GM19035 (cell line): ENCODE measurements around the gene FRMD3.

Experiments used
- ATAC-seq: cut with Tn5 transposase; IDR thresholded peaks from one replicate; pipeline ENCODE4 v1.9.1; 2021; ENCODE audit not compliant: unreplicated experiment

Gene FRMD3

DNA sequence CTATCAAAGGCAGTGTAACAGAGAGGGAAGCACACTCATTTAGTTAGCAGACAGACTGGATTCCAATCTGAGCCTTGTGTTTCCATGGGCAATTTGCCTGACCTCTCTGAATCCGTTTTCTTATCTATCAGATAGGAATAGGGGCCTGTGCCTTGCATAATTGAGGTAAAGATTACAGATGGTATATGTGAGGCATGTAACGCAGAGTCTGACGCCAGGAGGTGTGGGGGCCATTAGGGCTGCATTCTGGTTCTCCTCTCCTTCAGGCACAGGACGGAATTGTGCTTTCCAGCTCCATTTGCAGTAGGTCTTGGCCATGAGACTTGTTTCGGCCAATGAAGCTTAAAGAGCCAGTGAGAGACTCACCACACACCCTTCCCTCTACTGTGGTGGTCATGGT, 97.6 kb downstream of the FRMD3 start:
- no peak for ATAC-seq

DNA sequence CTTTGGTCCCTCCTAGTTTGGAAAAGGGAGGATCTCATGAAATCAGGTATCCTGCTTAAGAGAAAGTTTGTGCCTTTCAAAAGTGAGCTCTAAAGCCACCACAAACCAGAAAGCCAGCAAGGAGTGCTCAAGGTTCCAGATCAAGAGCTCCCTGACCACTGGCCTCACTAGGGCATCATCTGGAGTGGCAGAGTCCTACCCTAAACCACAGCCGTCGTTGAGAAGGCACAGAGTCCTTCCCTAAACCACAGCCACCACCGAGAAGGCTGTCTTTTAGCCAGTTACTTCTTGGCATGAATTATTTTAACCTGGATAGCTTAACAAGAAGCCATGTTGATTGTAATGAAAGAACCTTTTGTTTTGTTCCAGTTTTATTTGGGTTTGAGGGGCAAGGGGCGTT, 102.9 kb downstream of the FRMD3 start:
- ATAC-seq = no peak

DNA sequence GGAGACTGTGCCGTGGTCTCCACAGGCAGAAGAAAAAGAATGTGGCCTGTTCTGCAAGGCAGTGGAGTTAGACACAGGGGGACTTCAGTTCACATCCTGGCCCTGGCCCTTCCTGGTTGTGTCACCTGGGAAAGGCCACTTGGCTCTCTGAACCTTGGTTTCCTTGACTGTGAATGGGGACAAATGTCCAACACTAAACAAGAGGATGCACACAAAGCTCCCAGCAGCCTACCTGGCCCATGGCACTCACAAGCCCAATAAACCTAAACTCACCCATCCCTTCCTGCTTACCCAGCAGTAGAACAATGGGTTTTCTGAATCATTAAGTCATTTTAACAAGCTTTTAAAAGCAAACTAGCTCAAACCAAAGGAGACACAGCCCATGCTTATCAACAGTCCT, 103.9 kb downstream of the FRMD3 start:
- no peak for ATAC-seq

DNA sequence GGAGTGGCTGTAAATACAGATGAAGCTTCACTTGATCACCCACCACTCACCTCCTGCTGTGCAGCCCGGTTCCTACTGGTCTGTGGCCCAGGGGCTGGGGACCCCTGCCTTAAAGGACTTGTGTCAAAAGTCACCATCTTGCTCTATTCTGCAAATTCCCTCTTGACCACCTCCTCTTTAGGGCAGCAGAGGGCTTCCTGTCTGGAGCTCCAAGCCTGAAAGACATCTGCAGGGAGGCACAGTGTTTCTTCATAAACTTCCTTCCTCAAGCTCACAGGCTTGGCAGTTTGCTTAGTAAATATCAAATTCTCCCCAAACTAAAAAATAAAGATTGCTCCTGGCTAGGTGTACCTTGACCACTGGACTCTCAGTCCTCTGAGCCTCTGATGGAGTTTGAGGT, 104.4 kb downstream of the FRMD3 start:
- ATAC-seq = no peak

DNA sequence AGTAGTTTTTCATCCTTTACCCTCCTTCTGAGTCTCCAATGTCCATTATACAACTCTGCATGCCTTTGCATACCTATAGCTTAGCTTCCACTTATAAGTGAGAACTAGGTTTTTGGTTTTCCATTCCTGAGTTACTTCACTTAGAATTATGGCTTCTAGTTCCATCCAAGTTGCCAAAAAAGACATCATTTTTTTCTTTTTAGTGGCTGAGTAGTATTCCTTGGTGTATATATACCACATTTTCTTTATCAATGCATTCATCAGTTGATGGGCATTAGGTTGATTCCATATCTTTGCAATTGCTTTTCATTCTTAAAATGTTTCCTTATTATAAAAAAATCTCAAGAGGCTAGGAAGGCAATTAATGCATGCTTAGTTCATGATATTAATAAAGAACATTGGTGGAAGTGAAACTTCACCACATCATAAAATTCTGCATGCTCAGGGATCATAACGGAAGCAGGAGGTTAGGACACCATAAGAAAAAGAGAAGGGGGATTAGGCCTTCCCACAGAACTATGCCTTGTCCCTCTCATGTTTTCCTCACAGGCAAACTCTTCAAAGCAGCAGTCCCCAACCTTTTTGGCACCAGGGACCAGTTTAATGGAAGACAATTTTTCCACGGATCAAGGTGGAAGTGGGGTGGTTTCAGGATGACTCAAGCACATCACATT, 105.2 kb downstream of the FRMD3 start:
- ATAC-seq = no peak

DNA sequence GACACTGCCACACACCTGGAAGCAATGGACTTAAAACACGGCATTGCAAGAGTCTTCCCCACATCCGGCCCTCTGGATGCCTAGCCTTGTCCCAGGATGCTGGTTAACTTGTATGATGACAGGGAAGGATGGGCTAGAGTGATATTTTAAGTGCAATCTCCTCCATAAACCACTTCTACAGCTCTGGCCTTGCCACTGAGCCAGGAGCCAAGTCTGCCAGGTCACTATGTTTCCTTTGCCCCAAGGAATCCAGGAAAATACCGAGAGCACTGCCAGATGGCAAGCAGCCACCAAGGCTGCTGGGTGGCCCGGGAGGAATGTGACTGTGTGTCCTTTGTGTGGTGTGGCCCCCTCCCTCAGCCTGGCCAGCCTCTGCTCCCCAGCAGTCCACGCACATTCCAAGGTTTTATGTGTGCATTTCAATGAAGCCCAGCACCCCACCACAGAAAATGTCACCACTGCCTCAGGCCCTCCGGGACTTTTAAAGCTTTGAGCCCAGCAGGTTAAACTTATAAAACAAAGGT, 106.0 kb downstream of the FRMD3 start:
- no peak for ATAC-seq

DNA sequence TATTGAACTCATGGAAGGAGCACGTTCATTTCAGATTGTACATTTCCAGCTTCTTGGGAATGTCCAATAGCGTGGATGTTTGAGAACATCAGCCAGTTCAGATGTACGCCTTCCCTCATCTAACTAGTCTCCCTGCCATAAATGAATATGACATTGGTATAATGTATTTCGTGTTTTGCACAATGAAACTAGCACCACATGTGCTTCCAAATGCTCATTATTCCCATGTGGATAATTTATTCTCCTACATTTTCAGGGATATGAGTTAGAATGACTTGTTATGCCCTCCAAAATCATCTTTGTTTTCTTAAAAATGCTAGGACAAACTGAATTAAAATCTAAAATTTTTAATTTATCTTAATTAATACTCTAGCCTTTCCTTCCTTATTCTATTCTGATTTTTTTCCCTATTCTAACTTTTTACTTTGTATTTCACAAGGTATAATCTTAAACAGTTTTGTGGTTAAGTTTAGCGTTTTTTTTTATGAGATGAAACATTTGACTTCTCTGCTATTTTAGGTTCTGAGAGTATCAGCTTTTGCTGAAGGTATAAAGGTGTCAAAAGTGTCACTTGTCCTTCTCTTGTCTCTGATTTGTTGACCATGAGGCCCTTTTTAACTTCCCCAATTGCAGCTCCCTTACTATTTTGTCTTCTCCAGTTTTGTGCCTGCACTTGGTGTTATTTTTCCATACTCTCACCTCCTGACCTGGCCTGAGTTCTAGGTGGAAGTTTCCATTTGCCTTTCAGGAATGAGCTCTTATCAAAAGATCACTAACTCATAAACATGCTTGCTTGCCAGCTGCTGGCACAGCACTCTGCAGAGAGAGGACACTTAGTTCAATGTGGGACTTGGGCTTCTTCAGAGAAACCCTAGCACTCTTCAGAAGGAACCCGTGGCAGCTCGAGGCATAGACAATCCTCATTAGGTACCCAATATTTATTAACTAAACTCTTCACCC, 106.8 kb downstream of the FRMD3 start:
- ATAC-seq = no peak

DNA sequence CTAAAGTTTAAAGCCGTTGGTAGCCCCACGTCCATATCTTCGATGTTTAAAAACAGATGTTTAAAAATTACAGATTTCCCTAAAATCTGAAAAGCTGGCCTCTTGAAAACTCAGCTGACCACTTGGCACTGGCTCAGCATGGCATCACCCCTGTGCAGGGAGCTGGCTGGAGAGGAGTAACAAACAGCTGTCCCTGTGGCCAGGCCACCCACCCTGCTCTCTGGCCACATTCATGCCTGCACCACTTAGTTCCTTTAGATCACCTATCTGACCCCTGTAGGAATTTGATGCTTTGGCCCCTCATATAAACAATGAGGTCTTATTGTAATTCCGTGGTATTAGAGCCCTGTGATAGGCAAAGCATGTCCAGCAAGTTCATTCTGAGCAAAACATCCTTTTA, 107.5 kb downstream of the FRMD3 start:
- no peak for ATAC-seq

DNA sequence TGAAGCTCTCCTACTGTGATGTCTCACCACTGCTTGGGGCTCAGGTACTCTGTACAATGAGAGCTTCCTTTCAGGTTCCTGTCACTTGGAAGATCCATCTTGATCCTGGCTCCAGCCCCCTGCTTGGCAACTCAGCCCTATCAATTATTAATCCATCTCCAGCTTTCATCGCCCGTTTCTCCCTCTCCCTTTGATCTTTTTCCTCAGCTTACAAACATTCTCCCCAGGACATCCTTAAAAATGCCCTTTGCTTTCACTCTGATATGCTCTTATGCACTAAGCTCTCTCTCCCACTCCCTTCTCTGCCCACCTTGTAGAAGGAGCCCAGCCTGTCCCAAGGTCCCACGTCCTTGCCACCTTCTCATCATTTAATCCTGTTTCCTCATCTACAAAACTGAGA, 109.0 kb downstream of the FRMD3 start:
- ATAC-seq = no peak

DNA sequence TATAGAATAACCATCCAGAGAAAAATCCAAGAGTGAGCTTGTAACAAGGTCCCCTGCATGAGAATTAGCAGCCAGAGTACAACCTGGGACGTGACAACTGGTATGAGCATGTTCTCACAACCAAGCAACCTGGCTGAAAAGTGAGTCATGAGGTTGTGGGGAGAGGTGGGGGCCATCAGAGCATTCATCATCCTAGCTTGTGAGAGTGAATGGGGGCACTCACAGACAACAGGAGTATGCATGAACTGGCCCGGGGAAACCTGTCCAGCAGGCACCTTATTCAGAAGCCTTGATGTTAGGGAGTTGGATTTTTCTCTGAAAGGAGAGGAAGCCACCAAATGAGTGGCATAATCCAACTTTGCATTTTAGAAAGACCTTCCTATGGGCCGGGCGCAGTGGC, 113.0 kb downstream of the FRMD3 start:
- no peak for ATAC-seq

DNA sequence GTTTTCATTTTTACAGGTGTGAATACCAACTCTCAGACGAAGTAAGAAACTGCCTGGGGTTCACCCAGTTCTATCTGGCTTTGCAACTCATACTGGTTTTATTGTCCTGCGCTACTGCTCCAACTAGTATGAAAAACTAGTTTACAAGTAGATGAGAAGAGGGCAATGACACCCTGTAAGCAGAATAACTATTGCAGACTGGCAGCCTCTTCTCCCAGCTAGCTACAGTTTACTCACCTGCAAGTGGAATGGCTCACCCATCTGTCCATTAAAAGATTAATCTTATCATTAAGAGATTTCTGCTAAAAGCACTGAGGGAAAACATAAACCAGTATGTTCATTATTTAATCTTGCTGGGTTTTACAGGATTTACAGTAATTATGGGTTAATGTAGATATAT, 113.4 kb downstream of the FRMD3 start:
- no peak for ATAC-seq

DNA sequence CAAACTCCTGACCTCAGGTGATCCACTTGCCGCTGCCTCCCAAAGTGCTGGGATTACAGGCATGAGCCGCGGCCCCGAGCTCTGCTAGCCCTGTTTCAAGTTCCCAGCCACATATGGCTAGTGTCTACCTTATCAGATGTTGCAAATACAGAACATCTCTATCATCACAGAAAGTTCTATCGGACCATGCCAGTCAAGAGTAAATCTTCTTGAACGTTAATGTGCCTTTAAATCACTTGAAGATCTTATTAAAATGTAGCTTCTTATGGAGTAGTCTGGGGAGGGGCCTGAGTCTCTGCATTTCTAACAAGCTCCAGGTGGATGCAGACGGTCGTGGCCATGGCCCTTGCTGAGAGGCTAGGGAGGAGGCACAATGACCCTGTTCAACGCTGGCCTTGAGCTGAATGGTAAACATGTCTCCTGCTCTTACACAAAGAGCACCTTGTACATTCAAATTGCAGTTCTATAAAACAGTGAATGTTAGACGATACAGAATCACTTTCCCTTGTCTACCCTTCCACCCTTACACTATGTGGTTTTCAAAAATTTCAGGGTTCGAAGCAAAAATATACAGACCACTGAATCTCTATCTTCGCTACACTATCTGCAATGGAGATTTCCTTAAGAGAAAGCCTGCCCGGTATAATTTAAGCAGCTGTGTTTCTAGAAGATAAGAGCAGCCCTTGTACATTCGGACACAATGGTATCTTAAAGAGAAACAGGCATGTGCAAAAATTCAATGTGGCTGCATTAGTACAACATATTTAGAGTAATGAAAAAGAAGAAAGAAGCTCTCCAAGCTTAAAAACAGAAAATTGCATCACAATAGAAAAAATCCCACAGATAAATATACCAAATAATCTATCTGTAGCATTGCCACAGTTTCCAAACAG, 114.1 kb downstream of the FRMD3 start:
- ATAC-seq = no peak

DNA sequence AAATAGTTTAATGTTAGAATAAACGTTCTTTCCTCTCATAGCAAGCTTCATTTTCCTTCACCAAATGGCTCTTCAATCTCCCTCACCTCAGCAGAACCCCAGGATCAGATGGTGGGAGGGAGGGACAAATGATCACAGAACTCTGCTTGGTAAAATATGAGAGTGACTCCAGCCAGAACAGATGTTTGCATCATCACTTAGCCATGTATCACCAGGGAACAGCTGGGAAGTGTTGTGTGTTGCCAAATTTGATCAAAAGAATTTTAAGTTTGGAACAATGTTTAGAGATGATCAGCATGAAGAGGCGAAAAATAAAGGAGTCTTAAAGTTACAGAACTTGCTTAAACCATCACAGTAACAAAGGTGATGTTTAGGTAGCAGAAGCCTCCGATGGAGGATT, 115.7 kb downstream of the FRMD3 start:
- ATAC-seq = no peak

DNA sequence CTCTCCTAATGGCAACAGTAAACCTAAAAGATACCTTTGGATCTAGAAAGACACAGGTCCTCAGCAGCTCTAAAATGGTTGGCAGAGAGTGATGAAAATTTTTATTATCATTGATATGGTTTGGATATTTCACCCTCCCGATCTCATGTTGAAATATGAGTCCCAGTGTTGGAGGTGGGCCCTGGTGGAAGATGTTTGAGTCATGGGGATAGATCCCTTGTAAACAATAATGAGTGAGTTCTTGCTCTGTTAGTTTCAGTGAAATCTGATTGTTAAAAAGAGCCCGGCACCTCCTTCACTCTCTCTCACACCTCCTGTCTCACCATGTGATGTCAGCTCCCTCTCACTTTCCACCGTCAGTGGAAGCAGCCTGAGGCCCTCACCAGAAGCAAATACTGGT, 117.7 kb downstream of the FRMD3 start:
- no peak for ATAC-seq

DNA sequence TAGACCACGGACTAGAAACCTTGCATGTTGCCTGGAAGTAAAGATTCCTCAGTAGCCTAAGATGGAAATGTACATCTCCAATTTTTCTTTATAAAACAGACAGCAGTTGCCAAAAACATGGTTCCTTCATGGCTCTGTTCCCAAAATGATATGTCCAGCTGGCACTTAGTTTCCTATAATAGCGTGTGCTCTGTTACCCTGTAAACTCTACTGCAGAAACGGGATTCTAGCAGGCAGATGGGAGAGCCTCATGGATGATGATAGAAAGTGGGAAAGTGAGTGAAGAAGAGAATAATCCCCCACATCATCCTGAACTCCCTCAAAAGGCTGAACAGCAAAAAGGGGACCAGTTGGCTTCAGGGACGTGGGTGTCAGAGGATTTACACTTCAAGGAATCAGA, 118.2 kb downstream of the FRMD3 start:
- ATAC-seq = no peak

DNA sequence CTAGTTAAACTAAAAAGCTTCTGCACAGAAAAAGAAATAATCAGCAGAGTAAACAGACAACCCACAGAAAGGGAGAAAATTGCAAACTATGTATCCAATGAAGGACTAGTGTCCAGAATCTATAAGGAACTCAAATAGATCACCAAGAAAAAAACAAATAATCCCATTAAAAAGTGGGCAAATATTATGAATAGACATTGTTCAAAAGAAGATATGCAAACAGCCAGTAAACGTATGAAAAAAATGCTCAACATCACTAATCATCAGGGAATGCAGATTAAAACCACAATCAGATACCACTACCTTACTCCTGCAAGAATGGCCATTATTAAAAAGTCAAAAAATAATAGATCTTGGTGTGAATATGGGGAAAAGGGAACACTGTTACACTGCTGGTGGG, 119.9 kb downstream of the FRMD3 start:
- no peak for ATAC-seq

DNA sequence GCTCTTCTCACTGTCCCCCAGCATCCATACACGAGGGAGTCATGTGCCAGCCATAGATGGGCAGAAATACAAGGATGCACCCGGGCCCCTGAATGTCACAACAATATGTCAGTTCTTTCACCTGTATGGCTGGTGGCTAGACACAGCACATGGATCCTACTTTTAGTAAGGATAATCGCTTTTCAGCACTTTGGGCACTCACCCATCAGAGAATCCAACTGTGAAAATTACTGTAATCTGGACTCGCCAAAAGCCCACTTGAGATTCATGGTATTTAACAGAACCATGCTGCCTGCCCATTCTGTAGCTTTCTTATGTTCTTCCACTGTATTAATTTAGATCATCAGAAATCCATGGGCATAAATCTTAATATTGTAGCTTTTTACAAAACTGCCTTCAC, 124.8 kb downstream of the FRMD3 start:
- no peak for ATAC-seq

DNA sequence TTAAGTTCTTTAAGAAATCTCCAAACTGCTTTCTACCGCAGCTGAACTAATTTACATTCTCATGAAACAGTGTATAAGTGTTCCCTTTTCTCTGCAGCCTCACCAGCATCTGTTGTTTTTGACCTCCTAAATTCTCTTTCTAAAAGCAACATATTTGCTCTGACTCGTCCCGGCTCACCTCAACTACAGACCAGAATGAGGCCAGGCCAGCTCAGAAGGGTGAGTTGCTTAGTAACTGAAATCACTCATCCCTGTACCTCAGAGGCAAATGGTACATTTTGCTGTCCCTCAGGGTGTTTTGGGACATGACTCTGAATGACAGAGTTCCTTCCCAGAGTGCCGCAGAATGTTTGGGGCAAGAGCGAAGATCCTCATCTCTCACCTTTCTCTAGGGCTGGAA, 127.5 kb downstream of the FRMD3 start:
- no peak for ATAC-seq

DNA sequence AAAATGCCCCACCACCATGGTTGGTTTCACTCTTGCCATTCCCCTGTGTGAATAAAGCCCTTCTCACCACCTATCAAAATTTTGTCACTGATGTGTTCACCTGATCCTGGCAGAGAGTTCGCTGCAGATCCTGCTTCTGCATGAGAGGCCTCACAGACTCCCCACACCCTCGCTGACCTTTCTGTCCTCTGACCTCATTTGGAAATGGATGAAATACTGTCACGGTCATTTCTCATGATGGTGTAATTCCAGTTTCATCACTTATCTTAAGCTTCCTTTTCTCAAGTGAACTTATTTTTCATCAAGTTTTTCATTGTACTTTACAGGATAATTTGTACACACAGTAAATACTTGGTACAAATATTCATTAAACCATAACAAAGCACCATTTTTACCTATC, 131.3 kb downstream of the FRMD3 start:
- ATAC-seq = no peak

DNA sequence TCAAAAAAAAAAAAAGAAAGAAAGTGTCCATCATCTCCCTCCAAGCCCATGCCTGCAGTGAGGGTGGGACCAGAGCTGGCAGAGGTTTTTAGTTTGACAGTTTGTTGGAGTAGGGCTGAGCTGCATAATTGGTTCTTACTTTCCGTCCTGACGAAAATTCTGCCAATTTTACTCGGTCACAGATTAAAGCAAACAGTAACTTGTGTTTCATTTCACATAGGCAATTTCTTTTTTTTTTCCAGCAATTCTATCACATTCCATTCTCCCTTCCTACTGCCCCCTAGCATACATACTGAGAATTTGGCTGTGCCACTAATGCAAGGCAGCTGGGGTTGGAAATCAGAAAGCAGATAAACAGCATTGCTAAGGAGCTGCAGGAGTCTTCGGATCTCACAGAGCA, 132.4 kb downstream of the FRMD3 start:
- no peak for ATAC-seq

DNA sequence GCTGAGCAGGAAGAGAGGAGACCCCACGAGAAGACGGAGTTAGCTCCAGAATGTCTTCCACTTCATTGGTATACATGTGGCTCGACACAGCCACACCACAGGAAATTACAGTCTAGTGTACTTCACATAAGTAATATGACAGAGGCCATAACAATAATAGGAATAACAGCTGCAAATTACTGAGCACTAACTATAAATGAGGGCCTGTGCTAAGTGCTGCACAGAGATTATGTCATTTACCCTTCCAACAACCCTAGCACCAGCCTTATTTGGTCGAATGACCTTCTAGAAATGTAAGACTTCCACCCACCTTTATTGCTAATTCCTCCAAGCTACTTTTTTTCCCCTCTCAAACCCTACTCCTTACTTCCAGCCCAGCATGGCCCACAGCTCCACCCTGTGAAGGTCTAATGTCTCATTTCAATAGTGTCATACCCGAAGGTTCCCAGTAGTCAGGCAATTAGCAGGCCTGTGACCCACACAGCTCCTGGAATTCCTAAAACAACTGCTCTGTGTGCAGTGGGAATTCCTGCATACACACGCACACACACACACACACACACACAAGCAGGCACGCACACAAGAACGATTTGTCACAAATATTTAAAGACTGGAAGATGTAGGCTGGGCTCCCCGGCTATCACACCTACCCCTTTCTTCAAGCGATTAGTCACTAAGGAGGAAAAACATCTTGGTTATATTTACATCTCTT, 134.5 kb downstream of the FRMD3 start:
- ATAC-seq = no peak
